Right hindlimb (tissue), 1 donor: Measurements from ENCODE around the gene FEM1C.
A peak's percentile ranks its signal among the peaks of the same experiment; 100 is the strongest.
"Not testable (repeated sequence)": the region's sequence is repeated elsewhere in the genome, so short reads cannot be mapped to it uniquely, and the experiment has no call there.

ENCODE experiments used
- DNase-seq: peaks from one replicate; pipeline ENCODE4 v3.0.0-alpha.2; 2018

The FEM1C gene

GRCh38 chr5:115511632-115512031, 32.9 kb downstream of the FEM1C start:
- no peak for DNase-seq

- no peak for DNase-seq
Observed at GRCh38 chr5:115510145-115510645, 34.4 kb downstream of the FEM1C start.

- DNase-seq = no peak
Observed at GRCh38 chr5:115509547-115509946, 35.0 kb downstream of the FEM1C start.

GRCh38 chr5:115507681-115508080, 36.9 kb downstream of the FEM1C start:
- DNase-seq = no peak

GRCh38 chr5:115503420-115503819, 41.2 kb downstream of the FEM1C start:
- no peak for DNase-seq

- peak; percentile 32 for DNase-seq
Observed at GRCh38 chr5:115501464-115502210, 42.9 kb downstream of the FEM1C start.

GRCh38 chr5:115500225-115500624, 44.4 kb downstream of the FEM1C start:
- DNase-seq = no peak

GRCh38 chr5:115496936-115497576, 47.5 kb downstream of the FEM1C start:
- DNase-seq = no peak

- no peak for DNase-seq
Observed at GRCh38 chr5:115494570-115495289, 49.8 kb downstream of the FEM1C start.

GRCh38 chr5:115490596-115490995, 54.0 kb downstream of the FEM1C start:
- DNase-seq = no peak

- no peak for DNase-seq
Observed at GRCh38 chr5:115489733-115490132, 54.8 kb downstream of the FEM1C start.

- DNase-seq = no peak
Observed at GRCh38 chr5:115487756-115488155, 56.8 kb downstream of the FEM1C start.

- no peak for DNase-seq
Observed at GRCh38 chr5:115487168-115487567, 57.4 kb downstream of the FEM1C start.

GRCh38 chr5:115486728-115487127, 57.8 kb downstream of the FEM1C start:
- no peak for DNase-seq

GRCh38 chr5:115484368-115484767, 60.2 kb downstream of the FEM1C start:
- DNase-seq = no peak

GRCh38 chr5:115480900-115481299, 63.7 kb downstream of the FEM1C start:
- DNase-seq = no peak

- DNase-seq = no peak
Observed at GRCh38 chr5:115480271-115480670, 64.3 kb downstream of the FEM1C start.

- DNase-seq = not testable (repeated sequence)
Observed at GRCh38 chr5:115479166-115479873, 65.3 kb downstream of the FEM1C start.

GRCh38 chr5:115478281-115478680, 66.3 kb downstream of the FEM1C start:
- no peak for DNase-seq

- DNase-seq = no peak
Observed at GRCh38 chr5:115477581-115477980, 67.0 kb downstream of the FEM1C start.

GRCh38 chr5:115475788-115476187, 68.8 kb downstream of the FEM1C start:
- DNase-seq = no peak

- peak; percentile 60 for DNase-seq
Observed at GRCh38 chr5:115472271-115473025, 72.1 kb downstream of the FEM1C start.
